GM19025 (cell line): ENCODE data around the gene GDNF.
A peak's percentile ranks its signal among the peaks of the same experiment; 100 is the strongest.

ENCODE experiments used
- ATAC-seq: cut with Tn5 transposase; IDR thresholded peaks from one replicate; pipeline ENCODE4 v1.9.1; 2021; ENCODE audit warnings: mild to moderate bottlenecking, low read depth, moderate library complexity; ENCODE audit not compliant: unreplicated experiment

Gene GDNF

DNA sequence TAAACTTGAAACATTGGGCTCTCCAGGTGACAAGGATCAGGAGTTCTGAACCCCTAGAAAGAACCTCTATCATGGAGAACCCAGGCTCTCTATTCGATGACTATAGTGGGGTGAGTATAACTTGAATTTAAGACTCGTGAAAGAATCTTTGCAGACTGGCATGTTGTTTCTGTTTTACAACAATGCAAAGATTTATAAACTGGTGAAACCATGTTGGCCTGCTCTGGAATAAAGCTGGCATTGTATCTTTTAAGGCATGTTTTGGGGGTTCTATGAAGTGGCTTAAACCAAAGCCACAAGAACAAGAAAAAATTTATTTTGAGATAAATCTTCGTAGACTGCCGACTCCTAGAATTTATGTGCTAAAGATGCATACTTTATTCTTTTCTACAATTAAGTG is 9.8 kb upstream of the GDNF start:
- ATAC-seq = no peak

DNA sequence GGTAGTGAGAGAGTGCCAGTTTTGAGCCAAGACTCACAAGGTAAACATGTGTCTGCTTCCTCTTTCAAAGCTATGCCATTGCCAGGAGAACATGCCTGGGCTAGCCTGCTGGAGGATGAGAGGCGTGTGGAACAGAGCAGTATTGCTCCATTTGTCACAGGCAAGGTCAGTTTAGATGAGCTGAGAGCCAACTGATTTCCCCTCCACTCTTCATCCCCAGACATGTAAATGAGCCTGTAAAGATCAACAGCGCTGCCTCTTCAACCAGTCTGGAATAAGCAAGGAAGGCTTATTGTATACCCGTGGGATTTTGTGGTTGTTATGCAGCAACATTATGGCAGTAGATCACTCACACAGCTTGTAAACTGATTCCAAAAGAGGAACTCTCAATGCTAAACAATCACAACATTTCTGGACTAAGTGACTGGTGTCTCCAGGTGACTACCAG is 8.2 kb upstream of the GDNF start:
- ATAC-seq = no peak

DNA sequence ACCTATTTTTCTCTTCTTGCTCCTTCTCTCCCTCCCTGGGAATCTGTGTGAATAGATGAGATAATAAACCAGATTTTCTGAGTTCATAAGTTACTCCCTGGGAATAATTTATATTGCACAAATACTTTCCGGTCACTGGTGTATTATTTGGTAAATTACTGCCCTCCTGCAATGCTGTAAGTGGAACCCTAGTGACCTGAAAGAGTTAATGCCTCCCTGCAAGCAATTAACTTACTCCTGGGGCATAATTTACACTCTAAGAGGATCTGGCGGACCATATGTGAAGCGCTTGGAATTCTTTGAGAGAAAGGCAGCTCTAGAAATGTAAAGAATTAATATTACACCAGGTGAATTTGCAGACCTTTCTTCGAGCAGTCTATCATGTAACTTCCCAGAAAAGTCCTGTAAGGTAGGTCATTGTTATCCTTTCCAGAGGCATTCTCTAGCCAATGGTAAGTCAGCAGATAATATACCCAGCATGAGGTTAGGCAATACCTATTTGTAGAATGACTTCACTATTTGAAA is 7.0 kb upstream of the GDNF start:
- ATAC-seq = no peak

DNA sequence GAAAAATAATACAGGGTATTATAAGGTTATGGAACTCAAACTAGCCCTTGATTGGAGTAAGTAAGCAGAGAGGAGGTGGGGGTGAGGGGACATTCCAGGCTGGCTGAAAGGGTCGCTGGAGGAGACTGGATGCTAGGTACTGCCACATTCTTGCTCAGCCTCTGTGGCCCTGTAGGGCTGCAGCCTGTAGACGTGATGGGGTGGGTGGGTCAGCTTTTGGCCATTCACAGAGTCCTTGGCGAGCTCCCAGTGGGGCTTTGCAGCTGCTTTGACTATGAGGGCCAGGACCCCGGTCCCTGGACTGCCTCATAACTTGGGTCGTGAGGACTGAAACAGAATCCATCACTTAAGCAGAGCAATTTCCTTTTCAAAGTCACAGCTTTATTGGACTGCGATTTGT is 4.2 kb upstream of the GDNF start:
- no peak for ATAC-seq

DNA sequence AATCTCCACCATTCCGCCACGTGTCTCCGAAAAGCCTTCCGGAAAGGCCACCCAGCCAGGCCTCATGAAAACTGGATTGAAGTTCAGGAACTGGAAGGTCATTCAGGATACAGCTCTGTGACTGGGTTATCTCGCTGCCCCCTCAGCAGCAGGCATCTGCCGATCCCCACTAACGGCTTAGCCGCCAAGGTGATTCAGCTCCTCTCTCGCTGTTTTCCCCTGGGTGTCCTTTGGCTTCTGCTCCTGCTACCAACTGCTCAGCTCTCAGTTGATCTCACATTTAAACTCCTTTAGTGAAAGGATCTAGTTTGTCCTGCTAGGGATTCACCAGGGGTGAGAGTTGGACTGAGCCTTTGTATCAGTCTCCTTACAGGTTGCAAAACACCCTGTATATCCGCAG is 2.2 kb upstream of the GDNF start:
- no peak for ATAC-seq

DNA sequence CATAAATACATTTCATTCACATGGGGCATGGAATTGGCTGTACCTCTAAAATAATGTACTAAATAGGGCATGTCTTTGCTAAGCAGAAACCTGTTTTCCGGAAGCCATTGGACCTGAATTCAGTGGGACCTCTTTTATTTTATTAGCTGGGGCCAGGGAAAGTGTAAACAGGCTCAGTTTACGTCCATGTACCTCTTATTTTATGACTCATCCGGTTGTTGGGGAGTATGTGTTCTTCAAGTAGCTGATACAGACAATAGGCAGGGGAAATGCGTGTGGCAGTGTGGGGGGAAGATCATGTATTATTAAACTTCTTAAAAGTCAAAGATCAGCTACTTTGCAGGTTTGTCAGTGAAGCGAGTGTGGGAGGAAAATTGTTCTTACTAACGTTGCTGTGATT is 1.4 kb upstream of the GDNF start:
- ATAC-seq = no peak

DNA sequence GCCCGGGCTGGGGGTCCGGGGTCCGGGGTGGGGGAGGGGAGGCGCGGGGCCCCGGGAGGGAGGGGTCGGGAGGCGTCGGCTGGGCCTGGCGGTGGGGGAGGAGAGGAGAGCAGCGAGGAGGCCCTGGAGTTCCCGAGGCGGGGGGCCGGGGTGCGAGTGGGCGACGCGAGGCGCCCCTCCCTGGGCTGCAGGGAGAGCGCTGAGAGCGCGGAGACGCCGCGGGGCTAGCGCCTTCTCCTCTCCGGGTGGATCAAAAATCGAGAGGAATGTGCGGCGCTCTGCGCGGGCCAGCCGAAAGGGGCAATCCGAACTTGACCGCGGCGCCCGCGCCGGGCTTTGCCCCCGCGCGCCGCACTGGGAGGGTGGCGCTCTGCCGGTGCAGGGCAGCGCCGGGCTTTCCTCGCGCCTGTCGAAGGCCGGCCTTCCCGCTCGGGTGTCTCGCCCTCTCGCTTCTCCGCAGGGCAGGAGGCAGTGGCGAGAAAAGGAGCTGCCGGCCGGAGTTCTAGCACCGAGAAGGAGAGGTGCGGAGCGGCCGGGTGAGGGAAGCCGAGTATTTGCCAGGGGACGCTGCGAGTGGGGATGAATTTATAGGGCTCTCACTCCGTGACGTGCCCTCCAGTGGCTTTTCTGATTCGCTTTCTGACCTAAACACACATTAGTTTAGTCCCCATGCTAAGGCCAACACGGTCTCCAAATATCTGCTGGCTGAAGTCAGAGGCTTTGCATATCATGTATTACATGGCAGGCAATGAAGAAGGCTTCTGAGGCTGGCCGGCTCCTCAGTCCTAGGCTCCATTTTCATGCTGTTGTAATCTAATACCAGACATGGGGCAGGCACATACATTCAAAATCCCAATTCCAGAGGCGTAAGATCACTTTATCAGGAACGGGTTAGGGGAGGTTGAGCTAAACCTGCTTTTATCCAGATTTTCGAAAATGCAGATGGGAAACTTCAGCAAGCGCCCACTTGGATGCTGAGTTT is 503 bp upstream of the GDNF start:
- no peak for ATAC-seq

DNA sequence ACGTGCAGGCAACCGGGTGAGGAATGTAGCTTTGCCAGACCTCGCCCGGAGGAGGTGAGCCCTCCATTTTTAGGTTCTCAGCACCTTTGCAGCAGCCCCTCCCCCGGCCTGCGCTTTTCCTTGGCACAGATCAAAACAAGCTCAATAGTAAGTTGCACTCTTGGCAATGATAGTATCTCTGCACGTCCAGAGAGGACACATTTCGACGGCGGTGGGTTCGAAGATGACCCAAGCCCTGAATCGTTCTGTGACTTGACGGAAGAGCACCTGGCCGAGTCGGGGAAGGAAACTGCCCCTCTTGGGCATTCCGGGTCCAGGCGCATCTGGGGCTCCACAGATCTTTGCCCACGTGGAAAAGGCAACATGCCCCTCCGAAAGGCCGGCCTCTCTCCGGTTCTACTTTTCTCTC is 904 bp downstream of the GDNF start:
- no peak for ATAC-seq

DNA sequence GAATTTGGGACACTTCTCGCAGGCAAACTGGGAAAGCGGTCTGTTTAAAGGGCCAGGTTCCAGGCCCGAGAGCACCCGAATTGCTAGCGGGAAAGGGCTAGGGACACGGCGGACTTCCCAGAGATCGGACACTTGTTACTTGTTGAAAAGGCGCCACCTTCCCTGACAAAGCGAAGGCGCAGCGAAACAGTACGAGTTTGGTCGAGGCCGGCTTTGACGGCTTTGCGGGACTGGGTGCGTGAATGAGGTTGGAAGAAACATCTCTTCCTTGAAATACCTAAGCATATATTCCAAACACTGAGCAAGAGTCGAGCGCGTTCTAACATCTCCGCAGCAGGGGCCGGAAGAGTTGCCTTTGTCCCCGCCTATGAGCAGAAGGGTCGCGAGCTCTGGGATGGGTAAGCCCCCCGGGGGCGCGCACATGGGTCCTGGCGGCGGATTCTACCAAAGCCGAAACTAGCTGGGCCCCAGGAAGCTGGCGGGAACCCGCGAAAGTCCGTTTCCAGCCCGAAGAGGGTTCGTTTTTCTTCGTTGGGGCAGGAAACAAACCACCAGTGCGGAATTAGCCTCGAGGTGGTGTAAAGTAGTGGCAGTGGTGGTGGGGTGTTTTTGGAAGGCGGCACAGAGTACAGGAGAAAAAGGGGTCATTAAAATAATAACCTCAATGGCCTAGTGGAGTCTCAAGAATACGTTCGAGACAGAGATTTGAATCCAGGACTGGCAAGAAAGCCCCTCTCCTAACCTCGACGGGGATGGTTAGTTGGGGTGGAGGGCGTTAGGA is 1.5 kb downstream of the GDNF start:
- ATAC-seq = no peak

DNA sequence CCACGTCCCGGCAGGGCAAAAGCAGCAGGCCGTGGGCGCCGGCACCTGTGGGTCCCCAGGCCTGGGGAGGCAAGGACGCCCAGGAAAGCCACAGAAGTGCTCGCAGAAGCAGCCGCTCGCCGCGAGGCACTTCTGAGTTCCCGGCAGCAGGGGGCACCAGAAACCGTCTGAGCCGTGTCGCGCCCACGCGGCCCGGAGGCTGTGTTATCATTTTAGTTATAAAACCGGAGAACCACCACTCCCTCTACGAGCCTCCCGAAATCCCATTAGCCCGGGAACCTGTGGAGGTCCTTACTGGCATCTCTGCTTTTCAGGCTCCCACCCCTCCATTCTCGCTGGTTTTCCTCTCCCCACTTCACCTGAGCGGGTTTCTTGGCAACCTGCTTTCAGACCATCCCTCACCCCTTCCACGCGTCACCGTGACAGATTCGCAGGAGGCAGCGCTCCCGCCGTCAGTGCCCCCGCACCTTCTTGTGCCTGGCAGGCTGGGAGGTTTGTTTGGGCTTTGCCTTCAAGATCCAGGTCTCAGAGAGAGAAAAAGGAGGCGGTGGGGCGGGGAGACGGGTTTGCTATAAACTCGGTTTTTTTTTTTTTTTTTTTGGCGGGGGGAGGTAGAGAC is 2.3 kb downstream of the GDNF start:
- ATAC-seq = peak; percentile 75

DNA sequence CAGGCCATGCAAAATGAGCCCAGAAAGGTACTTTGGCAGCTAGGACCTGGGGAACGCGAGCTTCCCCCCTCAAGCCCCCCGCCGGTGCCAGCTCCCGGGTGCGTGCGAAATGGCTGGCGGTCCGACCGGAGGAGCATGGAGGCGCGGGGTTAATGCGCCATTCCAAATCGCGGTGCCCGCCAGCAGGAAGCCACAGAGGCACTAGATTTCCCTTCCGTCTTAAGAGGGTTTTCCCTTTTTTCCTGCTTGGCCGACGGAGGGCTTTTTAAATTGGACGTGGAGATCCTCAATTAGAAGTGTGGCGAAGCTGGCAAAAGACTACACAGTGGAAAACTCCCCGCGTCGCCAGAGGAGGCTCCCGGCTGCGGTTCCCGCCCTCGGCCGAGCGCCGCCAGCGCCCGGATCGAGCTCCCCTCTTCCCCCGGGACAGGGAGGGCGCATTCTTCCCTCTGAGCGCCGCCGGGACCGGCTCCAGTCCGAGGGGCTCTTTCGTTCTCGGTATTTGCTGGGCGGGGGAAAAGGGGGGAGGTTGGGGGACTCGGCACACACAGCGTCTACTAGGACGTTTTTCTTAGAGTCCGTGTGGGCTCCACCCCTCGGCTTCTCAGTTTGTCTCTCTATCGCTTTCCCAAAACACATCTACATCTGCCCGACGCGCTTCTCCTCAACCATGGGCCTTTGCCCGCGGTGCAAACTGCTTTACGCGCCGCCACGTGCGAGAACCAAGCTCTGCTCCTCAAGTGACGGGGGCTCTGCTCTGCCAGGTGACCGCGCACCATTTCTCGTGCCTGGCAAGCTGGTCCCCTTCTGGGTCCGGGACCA is 3.0 kb downstream of the GDNF start:
- no peak for ATAC-seq

DNA sequence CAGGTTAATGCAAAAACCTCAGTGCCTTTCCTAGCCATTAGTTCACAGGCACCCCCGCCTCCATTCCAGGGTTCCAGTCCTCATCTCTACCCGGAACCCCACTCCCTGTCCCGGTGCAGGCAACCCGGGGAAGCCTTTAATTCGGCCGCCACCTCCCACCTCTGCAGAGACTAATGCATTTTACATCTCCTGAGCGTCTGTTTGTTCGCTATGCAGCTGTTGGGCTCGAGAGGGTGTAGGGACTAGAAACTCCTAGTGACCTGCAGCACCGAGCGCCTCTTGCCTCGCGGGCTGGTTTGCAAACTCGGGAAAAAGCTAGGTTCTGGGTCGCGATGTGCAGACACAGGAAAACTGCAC is 3.6 kb downstream of the GDNF start:
- no peak for ATAC-seq

DNA sequence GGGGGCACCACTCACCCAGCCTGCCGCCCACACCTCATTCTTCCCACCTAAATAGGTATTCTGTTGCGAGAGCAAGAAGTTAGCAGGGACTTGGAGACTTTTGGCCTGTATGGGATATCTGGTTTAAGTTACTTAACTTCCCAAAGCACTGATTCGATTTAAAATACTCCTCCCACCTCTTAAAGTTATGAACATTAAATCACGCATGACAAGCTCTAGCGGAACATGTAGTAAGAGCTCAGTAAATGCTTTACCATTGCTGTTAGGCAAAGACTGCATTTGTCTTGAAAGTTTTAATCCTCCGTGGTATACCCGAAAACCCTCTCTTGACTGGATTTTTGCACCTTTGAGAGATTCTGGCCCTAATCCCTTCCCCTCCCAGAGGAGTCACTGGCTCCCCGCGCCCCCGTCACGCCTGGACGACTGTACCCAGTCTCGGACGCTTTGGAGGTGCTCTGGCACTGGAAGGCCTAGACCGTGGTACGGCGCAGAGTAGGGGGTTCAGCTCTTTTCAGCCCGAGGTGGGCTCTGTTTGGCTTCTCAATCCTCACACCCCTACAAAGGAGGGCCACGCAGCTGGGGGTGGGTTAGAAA is 4.4 kb downstream of the GDNF start:
- ATAC-seq = no peak

DNA sequence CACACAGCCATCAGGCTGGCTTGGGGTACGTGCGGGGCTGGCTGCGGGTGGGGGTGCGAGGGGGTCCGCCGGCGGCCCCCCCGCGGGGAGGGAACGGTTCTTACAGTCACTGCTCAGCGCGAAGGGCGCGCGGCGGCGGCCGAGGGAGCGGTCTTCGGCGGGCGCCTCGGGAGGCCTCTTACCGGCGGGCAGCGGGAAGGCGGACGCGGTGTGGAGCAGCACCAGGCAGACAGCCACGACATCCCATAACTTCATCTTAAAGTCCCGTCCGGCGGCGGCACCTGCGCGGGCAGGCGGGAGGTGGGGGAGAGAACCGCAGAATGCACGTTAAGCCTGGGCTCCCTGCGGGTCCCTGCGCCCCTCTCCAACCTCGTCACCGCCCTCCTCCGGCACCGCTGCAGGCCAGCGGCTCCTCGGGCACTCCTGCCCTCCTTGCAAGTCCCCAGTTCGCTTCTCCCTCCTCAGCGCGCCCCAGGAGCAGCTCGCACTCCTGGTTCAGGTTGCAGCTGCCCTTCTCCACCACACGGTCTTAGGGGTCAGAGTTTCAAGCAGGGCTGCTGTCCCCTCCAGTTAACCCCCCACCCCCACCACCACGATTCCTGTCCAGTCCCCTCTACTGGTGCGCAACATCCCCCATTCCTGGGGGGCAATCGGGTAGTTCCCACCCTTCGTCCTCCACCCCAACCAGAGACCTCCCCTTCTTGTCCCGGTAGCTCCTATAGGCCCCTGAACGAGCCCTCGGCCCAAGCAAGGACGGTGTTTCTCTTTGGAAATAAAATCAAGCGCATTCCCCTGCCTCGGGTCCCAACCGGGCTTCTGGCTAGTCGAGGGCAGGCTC is 5.1 kb downstream of the GDNF start:
- ATAC-seq = no peak

DNA sequence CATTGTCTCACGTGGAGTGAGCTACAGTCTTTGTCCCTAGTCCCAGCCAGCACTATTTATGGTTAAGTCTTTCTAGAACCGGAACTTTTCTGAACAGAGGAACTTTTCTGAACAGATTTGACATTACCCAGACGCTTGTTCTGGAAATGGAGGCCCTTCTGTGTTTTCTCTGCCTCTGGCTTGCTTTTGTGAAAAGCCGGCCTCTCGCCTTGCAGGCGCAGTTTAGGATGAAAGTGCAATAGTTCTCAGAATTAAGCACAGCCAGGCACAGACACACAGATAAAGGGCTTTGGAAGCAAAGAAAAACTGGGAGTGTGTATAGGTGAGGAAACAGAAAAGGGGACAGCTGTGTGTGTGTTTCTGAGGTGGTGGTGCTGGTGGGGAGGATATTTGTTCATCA is 5.9 kb downstream of the GDNF start:
- ATAC-seq = no peak

DNA sequence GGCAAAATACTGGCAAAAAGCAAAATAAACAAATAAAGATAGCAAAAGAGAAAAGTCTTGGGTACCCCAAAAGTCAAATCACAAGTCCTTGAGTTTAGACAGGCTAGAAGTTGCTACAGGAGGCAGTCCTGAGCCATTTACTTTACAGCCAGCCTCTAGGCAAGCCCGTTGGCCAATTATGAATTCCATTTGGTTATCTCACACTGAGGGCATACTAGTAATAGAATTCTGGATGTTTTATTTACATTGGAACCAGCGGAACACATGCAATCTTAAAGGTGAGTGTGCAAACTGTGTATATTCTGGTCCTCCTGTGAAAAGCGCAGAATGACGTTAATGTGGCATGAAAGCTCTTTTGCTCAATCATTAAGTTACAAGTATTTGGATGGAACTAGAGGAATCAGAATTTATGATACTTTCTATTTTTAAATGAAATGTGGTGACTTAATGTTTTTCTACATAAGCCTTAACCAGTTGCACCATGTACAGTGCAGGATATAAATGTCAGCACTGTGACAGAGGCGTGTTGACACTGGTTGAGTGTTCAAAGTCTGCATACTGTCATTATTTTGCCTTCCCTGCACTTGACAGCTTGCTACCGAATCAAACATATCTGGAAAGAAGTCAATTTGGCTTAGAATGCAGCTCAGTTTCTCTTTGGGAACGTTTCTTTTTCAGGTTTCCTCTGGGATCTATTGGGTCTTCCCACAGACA is 7.9 kb downstream of the GDNF start:
- no peak for ATAC-seq

DNA sequence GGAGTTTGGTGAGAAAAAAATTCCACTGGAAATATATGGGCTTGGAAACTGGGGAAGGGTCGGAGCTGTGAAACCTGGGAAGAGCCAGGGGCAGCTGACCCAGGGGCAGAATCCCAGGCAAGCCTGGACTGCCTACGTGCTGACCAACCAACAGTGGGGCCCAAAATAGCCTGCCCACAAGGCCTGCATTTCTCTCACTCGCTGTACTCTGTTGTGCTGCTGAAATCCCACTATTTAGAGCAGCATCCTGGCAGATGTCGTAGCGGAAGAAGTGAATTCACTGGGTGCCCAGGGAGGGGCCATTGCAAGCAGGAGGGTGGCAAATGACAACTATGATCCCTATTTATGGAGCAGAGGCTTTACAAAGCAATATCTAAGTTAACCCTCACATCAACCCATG is 9.5 kb downstream of the GDNF start:
- ATAC-seq = no peak

DNA sequence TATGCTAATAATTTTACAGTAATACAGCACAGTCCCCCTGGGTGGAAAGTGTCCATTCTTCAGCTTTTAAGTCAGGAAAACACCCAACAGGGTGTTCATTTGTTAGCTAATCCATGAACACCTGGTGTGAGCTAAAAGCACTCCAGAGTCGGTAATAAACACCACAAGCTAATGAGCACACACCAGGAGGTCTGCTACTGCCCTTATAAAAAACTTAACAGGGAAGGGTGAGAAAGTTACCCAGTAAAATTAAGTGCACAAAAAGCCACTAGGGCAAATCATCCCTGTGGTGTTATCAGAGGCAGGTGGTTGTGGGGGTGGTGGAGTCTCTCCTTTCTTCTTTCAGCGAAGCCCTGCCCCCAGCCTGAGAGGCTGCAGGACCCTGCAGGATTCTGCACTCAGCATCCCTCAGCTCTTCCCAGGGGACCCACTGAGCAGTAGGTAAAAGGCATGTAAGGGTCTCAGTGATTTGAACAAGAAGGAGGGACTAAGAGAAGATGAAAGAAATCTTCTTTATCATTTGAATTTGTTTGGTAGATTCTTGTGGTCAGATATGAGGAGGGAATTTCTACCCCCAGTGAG is 14.4 kb downstream of the GDNF start:
- ATAC-seq = no peak
